Neural progenitor cell (in vitro differentiated cells): ENCODE results near the gene TLR6.

Experiments used
- CTCF ChIP-seq: fragments of 200-600 bp; sonication (generic); IDR thresholded peaks from 2 replicates; pipeline ENCODE4 v1.5.1; 2017; ENCODE audit warnings: antibody characterized with exemption, mild to moderate bottlenecking
- EZH2 ChIP-seq: fragments of 200-600 bp; sonication (generic); IDR thresholded peaks from 2 replicates; pipeline ENCODE4 v1.6.1; 2017; ENCODE audit warnings: antibody characterized with exemption, mild to moderate bottlenecking, moderate library complexity

GRCh38 chr4:38832206-38832605 lies 24.4 kb downstream of the TLR6 start:
- TF ChIP-seq CTCF (no peak), EZH2 (no peak)
